ENCODE measurements around the gene ALDH4A1. TPM values are rescaled to one million over a fixed set of nuclear protein-coding genes. Genes with fewer than 3 reads are reported as not detected.

Gene ALDH4A1
- total and polyA plus RNA-seq, 2 experiments from 2014 or later = 103 to 122 TPM

DNA sequence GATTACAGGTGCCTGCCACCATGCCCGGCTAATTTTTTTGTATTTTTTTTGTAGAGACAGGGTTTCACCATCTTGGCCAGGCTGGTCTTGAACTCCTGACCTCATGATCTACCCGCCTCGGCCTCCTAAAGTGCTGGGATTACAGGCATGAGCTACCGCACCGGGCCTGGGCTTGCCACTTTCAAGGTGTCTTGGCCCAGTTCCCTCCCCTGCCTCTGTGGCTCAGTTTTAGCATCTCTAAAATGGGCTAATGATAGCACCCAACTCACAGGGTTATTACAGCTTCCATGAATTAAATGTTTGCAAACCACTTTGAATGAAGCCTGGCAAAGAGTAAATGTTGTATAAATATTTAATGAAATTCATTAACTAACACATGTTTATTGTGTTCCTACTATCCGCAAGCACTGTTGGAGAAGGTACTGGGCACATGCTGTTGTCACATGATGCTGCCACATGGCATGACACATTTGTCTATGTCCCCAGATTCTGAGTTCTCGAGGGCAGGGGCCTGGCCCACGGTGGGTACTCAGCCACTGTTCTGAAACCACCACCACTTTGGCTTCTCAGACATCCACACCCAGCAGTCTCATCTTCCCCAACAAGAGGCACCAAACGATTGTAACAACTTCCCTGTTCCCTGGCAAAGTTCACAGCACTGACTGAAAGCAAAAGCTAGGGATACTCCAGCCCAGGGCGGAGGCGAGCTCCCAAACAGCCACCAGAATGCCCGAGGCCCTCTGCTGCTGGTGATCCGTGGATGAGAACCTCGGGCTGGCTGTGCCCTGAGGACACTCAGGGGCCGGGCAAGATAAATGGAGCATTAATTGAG lies 44.4 kb upstream of the ALDH4A1 start:
- peaks cover 41% of the 10 kb centered on the region for H3K4me1 ChIP-seq (ENCODE audit: low read depth)
- no peak overlapping the region for H3K4me3 ChIP-seq
- H3K27me3 ChIP-seq = no peaks in the 10 kb centered on the region
- no peak for TF ChIP-seq CTCF (IDR thresholded peaks at IDR 0.05; ENCODE audit: low read depth, low read length)
- no peaks in the 10 kb centered on the region for H3K36me3 ChIP-seq
- DNase-seq (ENCODE audit: low read depth in 1 of 2, low spot score in 1 of 2) = no peak
- H3K27ac ChIP-seq = peak overlapping the region; percentile 45
- H3K9me3 ChIP-seq (ENCODE audit: low read depth) = no peaks in the 10 kb centered on the region

- Histone ChIP-seq H3K4me3 (no peak overlapping the region), H3K27ac (peak overlapping the region; percentile 58), H3K4me1 (ENCODE audit: low read depth) (peaks cover 39% of the 10 kb centered on the region), H3K9me3 (ENCODE audit: low read depth) (no peaks in the 10 kb centered on the region), H3K36me3 (no peaks in the 10 kb centered on the region), H3K27me3 (no peaks in the 10 kb centered on the region)
- DNase-seq (ENCODE audit: low read depth in 1 of 2, low spot score in 1 of 2) = peak; percentile 63 to 82
- TF ChIP-seq CTCF (IDR thresholded peaks at IDR 0.05; ENCODE audit: low read depth, low read length) = no peak
These were observed 43.1 kb upstream of the ALDH4A1 start for GRCh38 chr1:18945401-18945849.

- Histone ChIP-seq H3K9me3 (ENCODE audit: low read depth) (no peaks in the 10 kb centered on the region), H3K36me3 (no peaks in the 10 kb centered on the region), H3K4me1 (ENCODE audit: low read depth) (peaks cover 34% of the 10 kb centered on the region), H3K27ac (peak overlapping the region; percentile 58), H3K4me3 (no peak overlapping the region), H3K27me3 (no peaks in the 10 kb centered on the region)
- TF ChIP-seq CTCF (IDR thresholded peaks at IDR 0.05; ENCODE audit: low read depth, low read length) = no peak
- DNase-seq (ENCODE audit: low read depth in 1 of 2, low spot score in 1 of 2) = no peak
These were observed 42.5 kb upstream of the ALDH4A1 start for GRCh38 chr1:18944810-18945209.

DNA sequence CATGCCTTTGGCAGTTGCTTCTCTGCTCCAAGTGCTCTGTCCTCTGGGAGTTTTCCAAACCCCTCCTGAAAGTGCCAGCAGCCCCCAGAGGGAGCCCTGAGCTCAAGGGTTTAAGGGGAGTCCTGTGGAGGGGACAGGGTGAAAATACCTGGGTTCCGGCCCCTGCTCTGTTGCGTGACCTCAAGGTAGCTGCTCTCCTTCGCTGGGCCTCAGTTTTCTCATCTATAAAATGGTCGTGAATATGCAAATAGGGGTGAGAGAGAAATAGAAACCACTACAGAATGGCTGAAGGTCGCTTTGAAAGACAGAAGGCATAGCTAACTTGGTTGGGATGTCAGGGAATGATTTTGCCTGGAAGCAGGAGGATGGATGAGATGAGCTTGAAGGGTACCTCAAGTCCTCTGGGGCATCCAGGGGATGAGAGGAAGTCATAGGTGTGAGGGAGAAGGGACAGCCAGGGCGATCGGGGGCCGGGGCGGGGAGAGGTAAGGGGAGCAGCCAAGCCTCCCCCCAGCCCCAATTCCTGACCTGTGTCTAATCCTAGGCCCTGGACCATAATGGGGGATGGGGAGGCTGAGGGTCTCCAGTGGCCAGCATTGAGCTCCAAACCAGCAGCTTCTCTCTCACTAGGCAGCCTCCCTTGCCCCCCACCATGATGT lies 41.7 kb upstream of the ALDH4A1 start:
- peaks cover 27% of the 10 kb centered on the region for H3K4me1 ChIP-seq (ENCODE audit: low read depth)
- H3K4me3 ChIP-seq = no peak overlapping the region
- TF ChIP-seq CTCF (IDR thresholded peaks at IDR 0.05; ENCODE audit: low read depth, low read length) = no peak
- no peaks in the 10 kb centered on the region for H3K27me3 ChIP-seq
- H3K36me3 ChIP-seq = no peaks in the 10 kb centered on the region
- no peak overlapping the region for H3K27ac ChIP-seq
- H3K9me3 ChIP-seq (ENCODE audit: low read depth) = no peaks in the 10 kb centered on the region
- no peak for DNase-seq (ENCODE audit: low read depth in 1 of 2, low spot score in 1 of 2)

- no peak overlapping the region for H3K4me3 ChIP-seq
- H3K27ac ChIP-seq = no peak overlapping the region
- no peak for TF ChIP-seq CTCF (IDR thresholded peaks at IDR 0.05; ENCODE audit: low read depth, low read length)
- no peak for DNase-seq (ENCODE audit: low read depth in 1 of 2, low spot score in 1 of 2)
- H3K9me3 ChIP-seq (ENCODE audit: low read depth) = no peaks in the 10 kb centered on the region
- H3K27me3 ChIP-seq = no peaks in the 10 kb centered on the region
- H3K36me3 ChIP-seq = no peaks in the 10 kb centered on the region
- H3K4me1 ChIP-seq (ENCODE audit: low read depth) = peaks cover 32% of the 10 kb centered on the region
These were observed 40.8 kb upstream of the ALDH4A1 start for GRCh38 chr1:18943162-18943561.
